NB4 (cell line): Measurements from ENCODE around the gene HNRNPDL.

ENCODE experiments used
- DNase-seq: peaks from one replicate; pipeline ENCODE4 v3.0.0; 2010; ENCODE audit warnings: low read depth
- H3K4me3 ChIP-seq: one replicate; pipeline ENCODE4 v1.5.1; 2011; ENCODE audit warnings: mild to moderate bottlenecking, low read depth, low read length, moderate library complexity
- MYC ChIP-seq: IDR thresholded peaks from 2 replicates; pipeline ENCODE4 v1.6.1; 2011; ENCODE audit warnings: low read depth, low read length
- POLR2A ChIP-seq: IDR thresholded peaks from 2 replicates; pipeline ENCODE4 v1.6.1; 2011; ENCODE audit warnings: mild to moderate bottlenecking; ENCODE audit not compliant: insufficient read length; ENCODE audit errors: extremely low read depth
- TF ChIP-seq, protein P1 (sequence below): IDR thresholded peaks from 2 replicates; pipeline ENCODE4 v1.6.1; 2011; ENCODE audit warnings: low read depth, low read length
- TF ChIP-seq, protein P2 (sequence below): IDR thresholded peaks from one replicate; pipeline ENCODE4 v1.5.1; 2012; ENCODE audit warnings: low read depth, low read length

Gene HNRNPDL

DNA sequence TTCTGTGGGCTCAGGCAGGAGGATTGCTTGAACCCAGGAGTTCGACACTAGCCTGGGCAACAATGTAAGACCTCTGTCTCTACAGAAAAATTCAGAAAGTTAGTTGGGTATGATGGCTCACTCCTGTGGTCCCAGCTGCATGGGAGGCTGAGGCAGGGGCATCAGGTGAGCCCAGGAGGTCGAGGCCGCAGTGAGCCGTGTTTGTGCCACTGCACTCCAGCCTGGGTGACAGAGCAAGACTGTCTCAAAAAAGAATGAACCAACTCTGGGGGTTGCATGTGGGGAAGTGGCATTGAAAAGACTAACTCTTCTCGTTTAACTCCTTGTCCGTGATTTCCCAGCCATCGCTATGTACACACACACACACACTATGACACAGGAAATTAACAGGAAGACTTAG, 27.0 kb upstream of the HNRNPDL start:
- no peak overlapping the region for H3K4me3 ChIP-seq
- TF ChIP-seq MYC (no peak), POLR2A (no peak)
- TF ChIP-seq, protein P1, sequence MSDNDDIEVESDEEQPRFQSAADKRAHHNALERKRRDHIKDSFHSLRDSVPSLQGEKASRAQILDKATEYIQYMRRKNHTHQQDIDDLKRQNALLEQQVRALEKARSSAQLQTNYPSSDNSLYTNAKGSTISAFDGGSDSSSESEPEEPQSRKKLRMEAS = no peak
- TF ChIP-seq, protein P2, sequence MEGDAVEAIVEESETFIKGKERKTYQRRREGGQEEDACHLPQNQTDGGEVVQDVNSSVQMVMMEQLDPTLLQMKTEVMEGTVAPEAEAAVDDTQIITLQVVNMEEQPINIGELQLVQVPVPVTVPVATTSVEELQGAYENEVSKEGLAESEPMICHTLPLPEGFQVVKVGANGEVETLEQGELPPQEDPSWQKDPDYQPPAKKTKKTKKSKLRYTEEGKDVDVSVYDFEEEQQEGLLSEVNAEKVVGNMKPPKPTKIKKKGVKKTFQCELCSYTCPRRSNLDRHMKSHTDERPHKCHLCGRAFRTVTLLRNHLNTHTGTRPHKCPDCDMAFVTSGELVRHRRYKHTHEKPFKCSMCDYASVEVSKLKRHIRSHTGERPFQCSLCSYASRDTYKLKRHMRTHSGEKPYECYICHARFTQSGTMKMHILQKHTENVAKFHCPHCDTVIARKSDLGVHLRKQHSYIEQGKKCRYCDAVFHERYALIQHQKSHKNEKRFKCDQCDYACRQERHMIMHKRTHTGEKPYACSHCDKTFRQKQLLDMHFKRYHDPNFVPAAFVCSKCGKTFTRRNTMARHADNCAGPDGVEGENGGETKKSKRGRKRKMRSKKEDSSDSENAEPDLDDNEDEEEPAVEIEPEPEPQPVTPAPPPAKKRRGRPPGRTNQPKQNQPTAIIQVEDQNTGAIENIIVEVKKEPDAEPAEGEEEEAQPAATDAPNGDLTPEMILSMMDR = no peak
- DNase-seq = no peak

DNA sequence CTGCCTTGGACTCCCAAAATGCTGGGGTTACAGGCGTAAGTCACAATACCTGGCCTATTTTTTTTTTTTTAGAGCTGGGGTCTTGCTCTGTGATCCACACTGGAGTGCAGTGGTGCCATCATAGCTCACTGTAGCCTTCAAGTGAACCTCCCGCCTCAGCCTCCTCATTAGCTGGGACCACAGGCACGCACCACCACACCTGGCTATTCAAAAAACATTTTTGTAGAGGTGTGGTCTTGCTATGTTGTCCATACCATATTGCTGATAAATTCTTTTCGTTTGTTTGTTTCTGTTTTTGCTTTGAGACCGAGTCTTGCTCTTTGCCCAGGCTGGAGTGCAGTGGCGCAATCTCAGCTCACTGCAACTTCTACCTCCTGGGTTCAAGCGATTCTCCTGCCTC, 21.8 kb upstream of the HNRNPDL start:
- TF ChIP-seq, protein P2 = no peak
- TF ChIP-seq MYC (no peak), POLR2A (no peak)
- TF ChIP-seq, protein P1 = no peak
- no peak overlapping the region for H3K4me3 ChIP-seq
- DNase-seq = no peak

DNA sequence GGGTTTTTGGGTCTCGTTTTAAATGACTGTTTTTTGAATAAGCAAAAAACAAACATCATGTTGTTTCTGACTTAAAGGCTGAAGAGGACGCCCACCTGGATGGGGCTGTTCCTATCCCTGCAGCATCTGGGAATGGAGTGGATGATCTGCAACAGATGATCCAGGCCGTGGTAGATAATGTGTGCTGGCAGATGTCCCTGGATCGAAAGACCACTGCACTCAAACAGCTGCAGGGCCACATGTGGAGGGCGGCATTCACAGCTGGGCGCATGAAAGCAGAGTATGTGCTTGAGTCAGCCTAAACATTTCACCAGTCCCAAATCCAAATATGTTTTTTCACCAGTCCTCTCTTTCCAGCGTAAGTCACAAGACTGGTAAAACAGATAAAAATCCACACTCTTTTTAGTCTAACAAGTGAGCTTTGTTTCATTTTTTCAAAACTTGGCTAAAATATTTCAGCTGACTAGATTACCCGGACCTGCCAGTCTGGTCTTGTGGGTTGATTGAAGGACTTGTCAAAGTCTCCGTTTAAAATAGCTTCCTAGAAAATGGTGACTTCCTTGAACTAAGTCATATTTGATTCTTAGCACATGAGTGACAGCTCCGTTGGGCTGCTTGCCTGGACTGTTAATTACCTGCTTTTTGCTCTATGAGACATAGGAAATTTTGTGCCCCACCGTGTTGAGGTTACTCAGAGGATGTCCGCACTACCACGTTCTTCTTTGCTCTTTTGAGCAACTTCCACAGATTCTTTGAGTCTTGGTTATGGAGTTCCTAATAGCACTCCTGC, 20.9 kb upstream of the HNRNPDL start:
- H3K4me3 ChIP-seq = no peak overlapping the region
- TF ChIP-seq, protein P1 = no peak
- TF ChIP-seq POLR2A (no peak), MYC (no peak)
- TF ChIP-seq, protein P2 = no peak
- no peak for DNase-seq

DNA sequence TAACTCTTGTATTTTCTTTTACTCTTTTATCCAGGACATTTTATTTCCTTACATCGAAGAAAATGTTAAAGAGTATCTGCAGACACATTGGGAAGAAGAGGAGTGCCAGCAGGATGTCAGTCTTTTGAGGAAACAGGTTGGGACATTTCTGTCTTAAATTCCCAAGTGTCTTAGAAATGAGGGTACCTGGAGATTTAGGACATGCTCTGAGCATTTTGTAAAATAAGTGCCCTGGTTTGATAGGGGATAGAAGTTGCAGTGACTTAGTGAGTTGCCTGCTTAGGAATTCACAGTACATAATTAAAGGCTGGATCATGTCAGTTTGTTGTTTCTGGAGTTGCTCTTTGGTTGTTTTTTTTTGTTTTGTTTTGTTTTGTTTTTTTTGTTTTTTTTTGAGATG, 17.6 kb upstream of the HNRNPDL start:
- TF ChIP-seq, protein P2 = no peak
- TF ChIP-seq MYC = no peak
- DNase-seq = no peak
- H3K4me3 ChIP-seq = no peak overlapping the region

DNA sequence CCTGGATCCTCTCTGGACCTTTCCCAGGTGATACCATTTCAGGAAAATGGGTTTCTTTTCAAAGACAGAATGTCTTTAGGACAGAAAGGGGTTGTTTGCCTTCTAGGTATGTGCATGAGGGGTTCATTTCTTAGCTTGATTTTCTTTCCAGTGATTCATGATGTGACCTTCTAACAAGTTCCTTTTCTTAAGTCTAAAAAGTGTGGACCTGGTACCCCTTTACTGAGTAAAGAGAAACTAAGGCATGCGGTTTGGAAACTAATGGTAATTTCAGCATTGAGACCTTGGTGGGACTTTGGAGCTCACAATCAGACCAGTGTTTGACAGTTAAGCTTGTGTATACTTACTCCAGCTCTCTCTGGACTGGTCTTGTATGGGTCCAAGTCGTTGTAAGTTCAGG, 8.8 kb upstream of the HNRNPDL start:
- no peak for DNase-seq
- TF ChIP-seq POLR2A = no peak
- TF ChIP-seq, protein P2 = no peak
- TF ChIP-seq, protein P1 = no peak
- no peak for TF ChIP-seq MYC
- no peak overlapping the region for H3K4me3 ChIP-seq
